ENCODE results near the gene TMEM266. TPM values are rescaled to one million over a fixed set of nuclear protein-coding genes. Genes with fewer than 3 reads are reported as not detected.

The TMEM266 gene
- total and polyA plus RNA-seq, 2 experiments from 2014 or later: 0.39 to 1.9 TPM

DNA sequence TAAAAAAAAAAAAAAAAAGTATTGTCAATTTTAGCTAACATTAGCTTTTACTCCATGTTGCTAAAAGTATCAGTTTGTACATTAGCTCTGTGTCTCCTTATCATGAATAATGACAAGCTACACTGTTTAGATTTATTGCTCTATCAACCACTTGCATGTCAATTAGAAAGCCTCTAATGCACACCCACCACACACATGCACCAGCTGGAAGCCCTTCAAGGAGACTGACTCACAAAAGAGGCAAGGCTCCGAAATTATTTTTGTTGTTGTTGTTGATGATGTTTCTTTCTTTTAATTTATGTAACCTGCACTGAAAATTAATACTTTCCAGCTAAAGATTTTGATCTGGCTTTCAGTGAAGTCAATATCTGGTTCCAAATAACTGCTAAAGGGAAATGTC, 180.0 kb downstream of the TMEM266 start:
- H3K27me3 ChIP-seq: no peaks in the 10 kb centered on the region

DNA sequence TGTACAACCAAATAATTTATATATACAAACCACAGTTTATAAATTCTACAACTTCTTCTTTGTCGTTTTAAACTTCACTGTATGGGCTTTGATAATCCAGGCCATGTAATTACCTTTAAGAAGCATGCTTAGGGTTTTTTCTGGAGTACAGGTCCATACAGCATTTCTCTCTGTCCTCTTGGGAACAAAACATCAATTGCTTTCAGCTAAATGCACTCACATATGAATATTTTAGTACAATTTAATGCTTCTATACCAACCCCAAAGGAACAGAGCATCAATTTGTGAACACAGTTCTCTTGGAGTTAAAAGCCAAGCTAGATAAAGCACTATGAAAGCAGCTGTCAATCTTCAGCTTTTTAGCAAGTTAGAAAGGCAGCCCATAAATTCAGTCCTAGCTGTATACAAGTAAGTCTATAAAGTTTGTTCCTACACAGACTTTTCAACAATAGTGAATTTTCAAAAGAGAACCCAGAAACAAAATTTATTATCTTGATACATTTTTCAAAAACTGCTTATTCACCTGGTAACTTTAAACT, 185.4 kb downstream of the TMEM266 start:
- Histone ChIP-seq H3K9me3 (ENCODE audit: low read depth) (no peaks in the 10 kb centered on the region), H3K4me1 (ENCODE audit: insufficient read depth) (no peaks in the 10 kb centered on the region), H3K36me3 (replicated peaks; ENCODE audit: insufficient read depth, low read depth) (no peaks in the 10 kb centered on the region), H3K4me3 (no peak overlapping the region), H3K27ac (no peak overlapping the region), H3K9me2 (replicated peaks; ENCODE audit: insufficient read depth) (no peaks in the 10 kb centered on the region), H2AFZ (no peak overlapping the region), H3K4me2 (no peak overlapping the region), H4K20me1 (ENCODE audit: insufficient read depth, poor library complexity, severe bottlenecking) (no peaks in the 10 kb centered on the region), H3K27me3 (no peaks in the 10 kb centered on the region), H3K79me2 (peaks cover 8% of the 10 kb centered on the region)
- WGBS (ENCODE audit: low lambda C conversion rate, missing lambda C conversion rate): 70% methylated on average over 1 of the region's 1 CpG
- DNase-seq (ENCODE audit: low spot score): no peak
- TF ChIP-seq EZH2 (IDR thresholded peaks at IDR 0.05; ENCODE audit: borderline replicate concordance) (no peak), CTCF (IDR thresholded peaks at IDR 0.05; ENCODE audit: poor library complexity) (no peak), EZH2phosphoT487 (IDR thresholded peaks at IDR 0.05; ENCODE audit: low read depth, severe bottlenecking, unreplicated experiment) (no peak)

More for the DNA sequence above, 180.0 kb downstream of the TMEM266 start:
- peaks cover 4% of the 10 kb centered on the region for H3K4me1 ChIP-seq (ENCODE audit: insufficient read depth)
- TF ChIP-seq EZH2 (IDR thresholded peaks at IDR 0.05; ENCODE audit: borderline replicate concordance) (no peak), CTCF (IDR thresholded peaks at IDR 0.05; ENCODE audit: poor library complexity) (no peak), EZH2phosphoT487 (IDR thresholded peaks at IDR 0.05; ENCODE audit: low read depth, severe bottlenecking, unreplicated experiment) (no peak)
- no peaks in the 10 kb centered on the region for H4K20me1 ChIP-seq (ENCODE audit: insufficient read depth, poor library complexity, severe bottlenecking)
- no peaks in the 10 kb centered on the region for H3K9me2 ChIP-seq (replicated peaks; ENCODE audit: insufficient read depth)
- no peak for DNase-seq (ENCODE audit: low spot score)
- no peak overlapping the region for H3K27ac ChIP-seq
- 87% methylated on average over 1 of the region's 1 CpG for WGBS (ENCODE audit: low lambda C conversion rate, missing lambda C conversion rate)
- no peak overlapping the region for H3K4me3 ChIP-seq
- no peaks in the 10 kb centered on the region for H3K36me3 ChIP-seq (replicated peaks; ENCODE audit: insufficient read depth, low read depth)
- no peak overlapping the region for H2AFZ ChIP-seq
- H3K79me2 ChIP-seq: no peaks in the 10 kb centered on the region
- no peak overlapping the region for H3K4me2 ChIP-seq
- no peaks in the 10 kb centered on the region for H3K9me3 ChIP-seq (ENCODE audit: low read depth)

DNA sequence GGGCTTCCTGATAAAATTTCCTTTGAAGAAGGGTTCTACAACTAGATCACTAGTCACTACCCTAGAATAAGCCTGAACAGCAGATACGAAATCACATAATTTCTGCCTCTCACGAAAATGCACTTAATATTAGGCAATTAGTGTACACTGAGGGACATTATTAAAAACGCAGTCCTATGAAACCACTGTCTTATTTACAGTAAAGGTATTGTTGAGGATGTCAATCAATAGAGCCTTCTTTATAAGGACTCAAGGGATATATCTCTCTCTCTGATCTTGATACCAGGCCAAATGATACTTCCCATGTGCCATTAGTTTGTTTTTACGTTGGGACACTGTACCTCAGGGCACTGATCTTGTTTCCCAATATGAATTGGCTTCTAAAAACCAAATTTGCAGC, 191.9 kb downstream of the TMEM266 start:
- Histone ChIP-seq H3K4me3 (no peak overlapping the region), H3K9me2 (replicated peaks; ENCODE audit: insufficient read depth) (no peaks in the 10 kb centered on the region), H4K20me1 (ENCODE audit: insufficient read depth, poor library complexity, severe bottlenecking) (peaks cover 4% of the 10 kb centered on the region), H3K79me2 (peaks cover 10% of the 10 kb centered on the region), H3K4me2 (no peak overlapping the region), H2AFZ (no peak overlapping the region), H3K4me1 (ENCODE audit: insufficient read depth) (no peaks in the 10 kb centered on the region), H3K36me3 (replicated peaks; ENCODE audit: insufficient read depth, low read depth) (no peaks in the 10 kb centered on the region), H3K27ac (no peak overlapping the region), H3K9me3 (ENCODE audit: low read depth) (no peaks in the 10 kb centered on the region), H3K27me3 (no peaks in the 10 kb centered on the region)
- no peak for DNase-seq (ENCODE audit: low spot score)
- WGBS (ENCODE audit: low lambda C conversion rate, missing lambda C conversion rate): 88% methylated on average over 4 of the region's 4 CpGs
- TF ChIP-seq EZH2 (IDR thresholded peaks at IDR 0.05; ENCODE audit: borderline replicate concordance) (no peak), CTCF (IDR thresholded peaks at IDR 0.05; ENCODE audit: poor library complexity) (no peak), EZH2phosphoT487 (IDR thresholded peaks at IDR 0.05; ENCODE audit: low read depth, severe bottlenecking, unreplicated experiment) (no peak)

Data from hepatocyte (in vitro differentiated cells).